Liver (tissue), 3 donors: ENCODE measurements around the gene SLC44A3.

Source experiments
- CTCF ChIP-seq: fragments of 150-350 bp; IDR thresholded peaks from 2 replicates; pipeline ENCODE4 v1.5.1; 2017; ENCODE audit warnings: improper control_type of control experiment, low read depth, low read length; ENCODE audit not compliant: missing input control
- GABPA ChIP-seq, 2 donors: IDR thresholded peaks in 1 of 2; conservative IDR thresholded peaks in 1 of 2; 2 replicates each; pipeline ENCODE4 v1.6.1; 2016; ENCODE audit warnings: antibody characterized with exemption in 2 of 2, mild to moderate bottlenecking in 1 of 2, moderate library complexity in 1 of 2
- RAD21 ChIP-seq, 2 donors: IDR thresholded peaks; 2 replicates each; pipeline ENCODE4 v1.6.1; 2016; ENCODE audit warnings: antibody characterized with exemption in 2 of 2, mild to moderate bottlenecking in 2 of 2
- REST ChIP-seq: IDR thresholded peaks from 2 replicates; pipeline ENCODE4 v1.6.1; 2016; ENCODE audit warnings: antibody characterized with exemption, mild to moderate bottlenecking
- TF ChIP-seq, protein P1 (sequence below): IDR thresholded peaks from 2 replicates; pipeline ENCODE4 v1.6.1; 2016; ENCODE audit warnings: antibody characterized with exemption
- donor health status: healthy.
- donor health status: healthy.

DNA sequence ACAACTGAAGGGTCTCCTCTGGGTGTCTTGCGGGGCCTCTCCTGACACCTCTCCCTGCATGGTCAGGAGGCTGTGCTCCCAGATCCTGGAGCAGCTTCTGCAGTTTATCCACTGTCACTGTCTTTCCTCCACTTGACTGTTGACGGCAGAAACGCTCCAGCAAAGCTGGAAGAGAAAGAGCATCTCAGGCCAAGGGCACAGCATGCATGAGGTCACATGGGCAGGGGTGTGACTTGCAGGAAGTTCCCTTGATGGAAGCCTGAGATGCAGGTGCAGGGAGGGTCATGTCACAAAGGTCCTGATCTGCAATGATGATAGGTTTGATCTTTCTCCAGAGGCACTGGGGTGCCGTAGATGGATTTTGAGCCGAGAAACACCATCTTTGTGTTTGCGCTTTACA is 23.3 kb downstream of the SLC44A3 start:
- no peak for TF ChIP-seq RAD21 (IDR thresholded peaks at IDR 0.05)
- TF ChIP-seq GABPA (IDR thresholded peaks at IDR 0.05 in 1 of 2, conservative IDR thresholded peaks at IDR 0.05 in 1 of 2) = no peak
- no peak for TF ChIP-seq REST
- no peak for TF ChIP-seq CTCF
- TF ChIP-seq, protein P1, sequence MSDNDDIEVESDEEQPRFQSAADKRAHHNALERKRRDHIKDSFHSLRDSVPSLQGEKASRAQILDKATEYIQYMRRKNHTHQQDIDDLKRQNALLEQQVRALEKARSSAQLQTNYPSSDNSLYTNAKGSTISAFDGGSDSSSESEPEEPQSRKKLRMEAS = no peak
